ENCODE results near the gene NKAP. TPM values are rescaled to one million over a fixed set of nuclear protein-coding genes. Genes with fewer than 3 reads are reported as not detected.

Gene NKAP
- total and polyA plus RNA-seq, 2 donors (not counting 1 experiment from before 2014, with no cell fraction given): 4.1 TPM

- H3K4me2 ChIP-seq (ENCODE audit: extremely low read depth, insufficient read depth, low read length): peak overlapping the region; percentile 81
- H4K20me1 ChIP-seq (ENCODE audit: control insufficient read depth, extremely low read depth, insufficient read depth, low read length): no peaks in the 10 kb centered on the region
- TF ChIP-seq EZH2 (IDR thresholded peaks at IDR 0.05; ENCODE audit: low read length, missing control alignments) (no peak), CTCF (conservative IDR thresholded peaks at IDR 0.05 in 1 of 2, IDR thresholded peaks at IDR 0.05 in 1 of 2; ENCODE audit: low read depth in 1 of 2, low read length in 2 of 2) (no peak)
- peak overlapping the region; percentile 84 for H3K27ac ChIP-seq (ENCODE audit: insufficient read depth, low read length)
- peak overlapping the region; percentile 86 for H3K9ac ChIP-seq (ENCODE audit: insufficient read depth, low read length)
- H3K4me3 ChIP-seq (replicated peaks in 1 of 4; ENCODE audit: control extremely low read depth in 1 of 4, insufficient read depth in 1 of 4, low read depth in 3 of 4, low read length in 4 of 4): peak overlapping the region; percentile 23 to 90 (median 71)
- H2AFZ ChIP-seq (ENCODE audit: low read length): peak overlapping the region; percentile 73
- H3K79me2 ChIP-seq (ENCODE audit: control insufficient read depth, insufficient read depth, low read length): peaks cover 2% of the 10 kb centered on the region
- H3K9me3 ChIP-seq (ENCODE audit: control insufficient read depth, insufficient read depth, low read depth, low read length): no peaks in the 10 kb centered on the region
- H3K4me1 ChIP-seq (ENCODE audit: control insufficient read depth, extremely low read depth, insufficient read depth, low read length): no peaks in the 10 kb centered on the region
- H3K27me3 ChIP-seq (ENCODE audit: control insufficient read depth, insufficient read depth, low read length): no peaks in the 10 kb centered on the region
- peak in 1 of 2 donors; percentile 2 for DNase-seq (ENCODE audit: low read depth in 2 of 2)
- no peaks in the 10 kb centered on the region for H3K36me3 ChIP-seq (ENCODE audit: control insufficient read depth, insufficient read depth, low read length)
Measured at GRCh38 chrX:119942831-119943184, 743 bp downstream of the NKAP start.

GRCh38 chrX:119942173-119942819 lies 1.3 kb downstream of the NKAP start:
- no peak overlapping the region for H3K9ac ChIP-seq (ENCODE audit: insufficient read depth, low read length)
- H2AFZ ChIP-seq (ENCODE audit: low read length): no peak overlapping the region
- H3K4me3 ChIP-seq (replicated peaks in 1 of 4; ENCODE audit: control extremely low read depth in 1 of 4, insufficient read depth in 1 of 4, low read depth in 3 of 4, low read length in 4 of 4): peak overlapping the region; percentile 23 to 90 (median 71)
- H3K27ac ChIP-seq (ENCODE audit: insufficient read depth, low read length): peak overlapping the region; percentile 84
- no peaks in the 10 kb centered on the region for H4K20me1 ChIP-seq (ENCODE audit: control insufficient read depth, extremely low read depth, insufficient read depth, low read length)
- no peaks in the 10 kb centered on the region for H3K9me3 ChIP-seq (ENCODE audit: control insufficient read depth, insufficient read depth, low read depth, low read length)
- H3K79me2 ChIP-seq (ENCODE audit: control insufficient read depth, insufficient read depth, low read length): peaks cover 2% of the 10 kb centered on the region
- H3K4me1 ChIP-seq (ENCODE audit: control insufficient read depth, extremely low read depth, insufficient read depth, low read length): no peaks in the 10 kb centered on the region
- H3K27me3 ChIP-seq (ENCODE audit: control insufficient read depth, insufficient read depth, low read length): no peaks in the 10 kb centered on the region
- no peaks in the 10 kb centered on the region for H3K36me3 ChIP-seq (ENCODE audit: control insufficient read depth, insufficient read depth, low read length)
- DNase-seq (ENCODE audit: low read depth in 2 of 2): no peak
- H3K4me2 ChIP-seq (ENCODE audit: extremely low read depth, insufficient read depth, low read length): peak overlapping the region; percentile 81
- no peak for TF ChIP-seq EZH2 (IDR thresholded peaks at IDR 0.05; ENCODE audit: low read length, missing control alignments)
- no peak for TF ChIP-seq CTCF (conservative IDR thresholded peaks at IDR 0.05 in 1 of 2, IDR thresholded peaks at IDR 0.05 in 1 of 2; ENCODE audit: low read depth in 1 of 2, low read length in 2 of 2)

GRCh38 chrX:119941336-119941735 lies 2.2 kb downstream of the NKAP start:
- Histone ChIP-seq H3K4me1 (ENCODE audit: control insufficient read depth, extremely low read depth, insufficient read depth, low read length) (no peaks in the 10 kb centered on the region), H3K9me3 (ENCODE audit: control insufficient read depth, insufficient read depth, low read depth, low read length) (no peaks in the 10 kb centered on the region), H3K27ac (ENCODE audit: insufficient read depth, low read length) (no peak overlapping the region), H3K4me3 (replicated peaks in 1 of 4; ENCODE audit: control extremely low read depth in 1 of 4, insufficient read depth in 1 of 4, low read depth in 3 of 4, low read length in 4 of 4) (no peak overlapping the region), H4K20me1 (ENCODE audit: control insufficient read depth, extremely low read depth, insufficient read depth, low read length) (no peaks in the 10 kb centered on the region), H3K4me2 (ENCODE audit: extremely low read depth, insufficient read depth, low read length) (no peak overlapping the region), H2AFZ (ENCODE audit: low read length) (no peak overlapping the region), H3K27me3 (ENCODE audit: control insufficient read depth, insufficient read depth, low read length) (no peaks in the 10 kb centered on the region), H3K79me2 (ENCODE audit: control insufficient read depth, insufficient read depth, low read length) (peaks cover 2% of the 10 kb centered on the region), H3K36me3 (ENCODE audit: control insufficient read depth, insufficient read depth, low read length) (no peaks in the 10 kb centered on the region), H3K9ac (ENCODE audit: insufficient read depth, low read length) (no peak overlapping the region)
- DNase-seq (ENCODE audit: low read depth in 2 of 2): no peak
- no peak for TF ChIP-seq EZH2 (IDR thresholded peaks at IDR 0.05; ENCODE audit: low read length, missing control alignments)
- TF ChIP-seq CTCF (conservative IDR thresholded peaks at IDR 0.05 in 1 of 2, IDR thresholded peaks at IDR 0.05 in 1 of 2; ENCODE audit: low read depth in 1 of 2, low read length in 2 of 2): no peak
